Hematopoietic multipotent progenitor cell treated with erythropoietin and hydrocortisone succinate and interleukin-3 and kit ligand, for 8 days (in vitro differentiated cells): ENCODE data around the gene GUCA2A.
"Not testable (repeated sequence)": the region's sequence is repeated elsewhere in the genome, so short reads cannot be mapped to it uniquely, and the experiment has no call there.

Experiments
- DNase-seq: peaks from one replicate; pipeline ENCODE4 v3.0.0-alpha.2; 2015

The GUCA2A gene, protein sequence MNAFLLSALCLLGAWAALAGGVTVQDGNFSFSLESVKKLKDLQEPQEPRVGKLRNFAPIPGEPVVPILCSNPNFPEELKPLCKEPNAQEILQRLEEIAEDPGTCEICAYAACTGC

DNA sequence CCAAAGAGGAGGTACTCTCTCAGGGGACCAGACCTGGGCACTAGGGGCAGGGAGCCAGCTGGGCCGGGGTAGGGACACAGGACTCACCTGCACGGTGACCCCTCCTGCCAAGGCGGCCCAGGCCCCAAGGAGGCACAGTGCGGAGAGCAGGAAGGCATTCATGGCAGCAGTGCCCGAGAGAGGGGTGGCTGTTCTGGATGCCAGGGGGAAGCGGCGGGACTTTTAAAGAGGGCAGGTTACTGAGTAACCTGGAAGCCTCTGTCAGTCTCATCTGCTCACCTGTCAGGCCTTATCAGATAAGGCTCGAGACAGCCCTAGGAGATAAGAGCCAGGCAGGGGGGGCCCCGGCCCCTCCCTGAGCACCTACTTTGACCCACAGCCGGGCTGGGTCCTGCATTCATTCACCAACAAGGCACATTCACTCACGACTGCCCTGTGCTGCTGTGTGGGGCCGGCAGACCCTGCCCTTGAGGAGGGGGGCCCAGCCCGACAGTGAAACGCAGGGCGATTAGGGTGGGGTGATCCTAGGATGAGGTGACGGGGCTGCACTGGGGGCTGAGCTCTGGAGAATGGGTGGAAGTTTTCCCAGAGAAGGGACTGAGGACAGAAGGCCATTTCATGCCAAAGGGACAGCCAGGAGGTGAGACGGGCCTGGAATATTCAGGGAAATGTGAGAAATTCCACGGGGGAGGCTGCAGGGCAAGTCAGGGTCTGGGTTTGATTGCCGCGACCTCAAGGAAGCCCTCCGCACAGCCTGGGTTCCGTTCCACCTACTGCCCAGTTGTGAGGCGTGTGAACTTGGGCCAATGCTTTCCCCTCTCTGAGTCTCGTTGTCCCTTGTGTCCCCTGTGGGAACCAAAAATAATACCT is at the start of gene GUCA2A:
Gene GUCA2A (minus strand): TSS at position 195 of the 870 bp plus-strand sequence. CDS start 33 bp downstream, at position 162.
- DNase-seq, result no peak

- no peak for DNase-seq
Measured at GRCh38 chr1:42211224-42211623, 46.7 kb upstream of the GUCA2A start.

- DNase-seq, result no peak
Measured at GRCh38 chr1:42210421-42211133, 46.0 kb upstream of the GUCA2A start.

GRCh38 chr1:42209526-42210251 is 45.1 kb upstream of the GUCA2A start:
- no peak for DNase-seq

GRCh38 chr1:42206930-42207329 is 42.4 kb upstream of the GUCA2A start:
- DNase-seq, result not testable (repeated sequence)

GRCh38 chr1:42206164-42206563 is 41.6 kb upstream of the GUCA2A start:
- no peak for DNase-seq

GRCh38 chr1:42201986-42202385 is 37.4 kb upstream of the GUCA2A start:
- DNase-seq, result no peak

GRCh38 chr1:42198251-42198650 is 33.7 kb upstream of the GUCA2A start:
- DNase-seq, result no peak

DNA sequence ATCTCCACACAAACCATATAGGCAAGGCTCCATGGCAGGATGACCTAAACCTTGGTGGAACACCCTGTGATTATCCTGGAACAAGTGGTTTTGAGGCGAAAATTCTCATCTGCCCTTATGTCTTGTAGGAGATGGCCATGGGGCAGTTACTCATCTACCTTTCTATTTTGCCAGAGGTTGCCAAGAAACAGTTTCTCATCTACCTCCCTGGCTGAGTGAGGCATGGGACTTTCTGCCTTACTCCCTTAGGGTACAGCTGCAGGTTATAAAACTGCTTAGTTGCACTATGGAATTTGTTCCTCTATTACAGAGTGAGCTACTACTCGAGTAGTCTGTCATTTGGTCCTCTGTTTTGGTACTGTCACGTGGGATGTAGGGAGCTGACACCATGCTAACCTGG is 31.3 kb upstream of the GUCA2A start:
- DNase-seq, result no peak

- DNase-seq, result no peak
Measured at GRCh38 chr1:42192106-42192505, 27.6 kb upstream of the GUCA2A start.

DNA sequence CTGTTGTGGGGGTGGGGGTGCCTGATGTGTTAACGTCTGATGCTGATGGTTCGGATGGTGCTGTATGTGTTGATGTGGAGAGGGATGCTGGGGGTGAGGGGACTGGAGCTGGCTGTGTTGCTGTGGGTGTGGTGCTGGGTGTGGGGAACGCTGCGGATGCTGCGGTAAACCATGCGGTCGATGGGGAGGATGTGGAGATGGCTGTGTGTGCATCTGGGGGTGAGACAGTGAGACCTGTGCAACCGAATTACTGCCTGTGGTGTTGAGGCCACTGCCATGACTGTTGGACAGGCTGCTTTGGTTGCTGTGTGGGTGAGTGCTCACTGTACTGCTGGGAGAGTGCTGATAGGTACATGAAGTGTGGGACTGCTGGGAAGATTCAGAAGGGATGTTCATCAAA is 26.8 kb upstream of the GUCA2A start:
- no peak for DNase-seq

GRCh38 chr1:42189931-42190853 is 25.6 kb upstream of the GUCA2A start:
- no peak for DNase-seq

DNA sequence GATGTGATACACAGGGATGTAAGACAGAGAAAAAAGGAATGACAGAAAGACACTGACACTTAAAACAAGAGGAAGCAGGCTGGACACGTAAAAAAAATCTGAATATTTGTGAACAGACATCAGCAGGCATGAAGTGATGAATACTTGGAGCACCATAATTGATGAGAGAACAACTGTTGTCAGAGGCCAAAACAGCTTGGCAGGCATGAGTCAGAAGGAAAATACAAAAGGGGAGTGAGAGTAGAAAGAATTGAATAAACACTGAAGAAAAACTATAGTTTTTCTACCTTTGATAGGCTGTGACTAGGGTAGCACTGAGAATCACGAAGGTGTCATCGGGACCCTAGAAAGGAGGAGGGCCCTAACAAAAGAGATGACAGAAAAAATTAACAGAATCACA is 21.6 kb upstream of the GUCA2A start:
- DNase-seq, result no peak

GRCh38 chr1:42184616-42185015 is 20.1 kb upstream of the GUCA2A start:
- no peak for DNase-seq

DNA sequence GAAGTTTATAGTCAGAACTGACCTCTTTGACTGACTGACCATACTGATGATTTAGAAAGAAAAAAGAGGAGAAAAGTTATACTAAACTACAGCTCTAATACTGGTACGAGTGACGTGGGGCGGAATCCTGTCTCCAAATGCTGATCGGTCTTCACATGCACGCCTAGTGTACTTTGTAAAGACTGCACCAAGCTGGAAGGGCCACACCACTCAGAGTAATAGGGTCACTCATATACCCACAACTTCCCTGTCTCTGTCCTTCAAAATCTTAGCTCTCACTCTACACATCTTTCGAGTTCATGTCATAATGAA is 19.4 kb upstream of the GUCA2A start:
- no peak for DNase-seq

GRCh38 chr1:42183210-42183956 is 18.8 kb upstream of the GUCA2A start:
- no peak for DNase-seq

DNA sequence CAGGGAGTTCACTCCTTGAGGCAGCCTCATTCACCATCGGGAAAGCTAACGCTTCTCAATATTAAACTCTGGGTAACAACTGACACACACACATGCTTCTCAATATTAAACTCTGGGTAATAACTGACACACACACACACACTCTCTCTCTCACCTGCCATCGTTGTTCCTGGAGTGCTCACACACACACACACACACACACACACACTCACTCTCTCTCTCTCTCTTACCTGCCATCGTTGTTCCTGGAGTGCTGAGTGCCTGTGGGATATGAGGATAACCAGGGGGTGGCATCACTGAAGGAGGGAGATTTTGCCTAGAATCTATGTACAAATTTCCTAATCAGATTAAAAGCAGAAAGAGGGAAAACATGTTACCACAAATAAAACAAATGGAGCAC is 17.1 kb upstream of the GUCA2A start:
- DNase-seq, result no peak

- no peak for DNase-seq
Measured at GRCh38 chr1:42179900-42180329, 15.4 kb upstream of the GUCA2A start.

GRCh38 chr1:42179275-42179674 is 14.7 kb upstream of the GUCA2A start:
- peak; percentile 16 for DNase-seq

DNA sequence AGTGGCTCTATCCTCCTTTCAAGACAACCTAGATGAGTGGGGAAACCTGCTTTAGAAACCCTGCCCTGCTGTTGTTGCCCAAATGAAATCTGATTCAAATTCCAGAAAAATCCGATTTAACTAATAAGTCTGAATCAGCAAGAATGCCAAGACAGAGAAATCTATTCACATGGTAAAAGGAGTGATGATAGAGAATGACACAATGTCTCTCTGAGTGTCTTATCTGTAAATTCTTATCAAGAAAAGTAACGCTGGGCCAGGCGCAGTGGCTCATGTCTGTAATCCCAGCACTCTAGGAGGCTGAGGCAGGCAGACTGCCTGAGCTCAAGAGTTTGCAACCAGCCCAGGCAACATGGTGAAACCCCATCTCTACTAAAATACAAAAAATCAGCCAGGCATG is 13.7 kb upstream of the GUCA2A start:
- peak; percentile 24 for DNase-seq

DNA sequence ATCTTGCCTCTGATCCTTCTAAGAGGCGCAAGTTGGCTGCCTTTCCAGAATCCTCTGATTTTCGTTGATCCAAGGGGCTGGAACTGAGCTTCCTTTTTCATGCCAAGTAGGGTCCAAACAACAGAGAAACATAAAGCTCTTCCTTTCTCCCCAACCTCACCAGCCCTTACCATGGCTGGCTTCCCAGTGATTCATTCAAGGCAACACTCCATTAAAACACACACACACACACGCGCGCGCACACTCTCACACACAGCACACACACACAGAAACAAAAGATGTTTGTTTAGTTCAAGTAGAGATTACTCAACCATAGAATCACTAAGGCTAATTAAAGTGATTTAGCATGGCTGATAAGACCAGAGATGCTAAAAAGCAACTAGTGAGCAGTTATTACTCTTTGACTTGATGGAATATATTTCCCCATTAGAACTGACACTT is 13.0 kb upstream of the GUCA2A start:
- DNase-seq, result no peak
